Stimulated activated CD8-positive, alpha-beta memory T cell treated with anti-CD3 and anti-CD28 coated beads, Interleukin-15, amount 100 ng/mL, for 4 hours (primary cell): ENCODE measurements around the gene ACAD11.
A peak's percentile ranks its signal among the peaks of the same experiment; 100 is the strongest.

Experiments
- DNase-seq, 2 donors: peaks; one replicate each; pipeline ENCODE4 v3.0.0-alpha.2; 2020; ENCODE audit warnings: low read depth in 2 of 2

Gene ACAD11, protein sequence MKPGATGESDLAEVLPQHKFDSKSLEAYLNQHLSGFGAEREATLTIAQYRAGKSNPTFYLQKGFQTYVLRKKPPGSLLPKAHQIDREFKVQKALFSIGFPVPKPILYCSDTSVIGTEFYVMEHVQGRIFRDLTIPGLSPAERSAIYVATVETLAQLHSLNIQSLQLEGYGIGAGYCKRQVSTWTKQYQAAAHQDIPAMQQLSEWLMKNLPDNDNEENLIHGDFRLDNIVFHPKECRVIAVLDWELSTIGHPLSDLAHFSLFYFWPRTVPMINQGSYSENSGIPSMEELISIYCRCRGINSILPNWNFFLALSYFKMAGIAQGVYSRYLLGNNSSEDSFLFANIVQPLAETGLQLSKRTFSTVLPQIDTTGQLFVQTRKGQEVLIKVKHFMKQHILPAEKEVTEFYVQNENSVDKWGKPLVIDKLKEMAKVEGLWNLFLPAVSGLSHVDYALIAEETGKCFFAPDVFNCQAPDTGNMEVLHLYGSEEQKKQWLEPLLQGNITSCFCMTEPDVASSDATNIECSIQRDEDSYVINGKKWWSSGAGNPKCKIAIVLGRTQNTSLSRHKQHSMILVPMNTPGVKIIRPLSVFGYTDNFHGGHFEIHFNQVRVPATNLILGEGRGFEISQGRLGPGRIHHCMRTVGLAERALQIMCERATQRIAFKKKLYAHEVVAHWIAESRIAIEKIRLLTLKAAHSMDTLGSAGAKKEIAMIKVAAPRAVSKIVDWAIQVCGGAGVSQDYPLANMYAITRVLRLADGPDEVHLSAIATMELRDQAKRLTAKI

DNA sequence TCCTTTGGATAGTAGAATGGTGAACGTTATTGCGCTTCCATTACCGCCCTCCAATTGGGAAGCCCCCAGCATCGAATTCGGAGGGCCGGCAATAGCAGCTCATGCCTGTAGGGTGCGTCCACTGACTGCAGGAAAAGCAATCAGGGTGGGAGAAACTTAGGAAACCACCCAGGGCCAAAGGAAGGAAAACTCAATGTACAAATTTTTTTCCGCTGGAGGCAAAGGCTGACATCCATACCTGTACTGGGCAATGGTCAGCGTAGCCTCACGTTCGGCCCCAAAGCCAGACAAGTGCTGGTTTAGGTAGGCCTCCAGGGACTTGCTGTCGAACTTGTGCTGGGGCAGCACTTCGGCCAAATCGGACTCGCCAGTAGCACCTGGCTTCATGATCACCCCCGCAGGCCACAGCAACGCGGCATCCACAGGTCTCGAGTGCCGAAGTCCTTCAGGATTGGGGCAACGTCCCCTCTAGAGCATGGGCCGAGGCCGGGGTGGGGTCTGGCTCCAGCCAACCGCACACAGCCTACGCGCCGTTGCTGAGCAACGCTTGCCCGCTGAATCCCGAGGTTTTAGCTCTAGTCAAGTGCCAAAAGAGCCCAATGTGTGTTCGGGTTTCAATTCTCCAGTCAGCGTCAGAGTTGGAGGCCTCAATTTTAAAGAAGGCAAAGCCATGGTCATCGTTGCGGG lies at the start of gene ACAD11:
Gene ACAD11 (minus strand): TSS at position 445 of the 687 bp plus-strand sequence. CDS start 58 bp downstream, at position 387.
- DNase-seq: peak in 1 of 2 donors; percentile 4

DNA sequence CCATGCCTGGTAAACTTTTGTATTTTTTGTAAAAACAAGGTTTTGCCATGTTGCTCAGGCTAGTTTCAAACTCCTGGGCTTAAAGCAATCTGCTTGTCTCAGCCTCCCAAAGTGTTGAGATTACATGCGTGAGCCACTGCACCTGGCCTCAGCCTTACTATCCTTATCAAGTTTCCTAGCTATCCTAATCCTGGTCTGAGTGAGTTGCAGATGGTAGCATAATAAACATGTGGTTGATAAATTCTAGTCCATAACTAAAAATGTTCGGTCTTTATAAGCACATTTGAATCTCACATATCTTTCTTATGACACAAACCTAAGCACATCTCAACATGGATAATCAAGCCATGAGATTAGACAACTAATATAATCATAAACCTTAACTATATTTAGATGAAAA lies 44.1 kb upstream of the ACAD11 start:
- no peak for DNase-seq

DNA sequence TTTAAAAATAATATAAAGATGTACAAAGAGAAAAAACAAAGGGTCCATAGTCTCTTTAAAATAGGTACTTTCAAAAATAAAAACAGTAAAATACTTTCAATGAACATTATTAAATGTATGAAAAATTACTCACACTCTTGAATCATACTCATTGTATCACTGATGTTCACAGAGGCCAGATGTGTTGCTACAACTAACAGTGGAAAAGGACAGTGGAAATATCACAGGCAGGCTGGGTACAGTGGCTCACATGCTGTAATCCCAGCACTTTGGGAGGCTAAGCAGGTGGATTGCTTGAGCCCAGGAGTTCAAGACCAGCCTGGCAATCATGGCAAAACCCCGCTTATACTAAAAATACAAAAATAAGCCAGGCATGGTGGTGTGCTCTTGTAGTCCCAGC lies 35.8 kb upstream of the ACAD11 start:
- DNase-seq: no peak

DNA sequence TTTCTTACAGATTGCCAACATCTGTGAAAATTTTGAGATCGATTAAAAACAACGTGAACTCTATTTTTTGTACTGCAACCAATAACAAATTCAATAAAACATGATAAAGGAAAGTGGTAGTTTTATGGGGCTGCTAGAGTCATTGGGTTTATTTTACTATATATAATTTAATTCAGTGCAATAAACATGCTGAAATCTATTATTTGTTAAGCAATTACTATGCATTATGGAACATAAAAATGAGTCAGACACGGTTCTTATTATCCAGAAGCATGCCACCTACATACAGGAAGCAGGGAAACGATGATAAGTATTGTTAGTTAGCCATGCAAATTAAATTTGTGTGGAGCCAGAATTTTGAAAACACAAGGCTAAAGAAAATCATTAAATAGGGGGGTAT lies 35.4 kb upstream of the ACAD11 start:
- DNase-seq: no peak

DNA sequence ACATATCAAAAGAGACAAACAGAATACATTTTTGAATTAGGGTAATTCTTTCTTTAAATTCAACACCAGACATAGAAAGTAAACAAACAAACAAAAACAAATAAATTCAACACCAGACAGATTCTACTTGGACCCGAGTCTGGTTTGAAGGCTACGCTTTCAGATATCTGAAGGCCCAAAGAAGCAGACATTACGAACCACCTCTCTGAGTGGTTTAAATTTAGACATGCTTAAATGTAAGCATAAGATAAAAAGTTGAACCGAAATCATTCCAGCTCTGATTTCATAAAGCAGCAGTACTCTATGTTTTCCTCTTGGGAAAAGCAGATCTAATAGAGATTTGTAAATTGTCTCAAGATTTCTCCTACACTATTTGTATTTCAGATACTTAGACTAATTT lies 30.4 kb upstream of the ACAD11 start:
- no peak for DNase-seq

DNA sequence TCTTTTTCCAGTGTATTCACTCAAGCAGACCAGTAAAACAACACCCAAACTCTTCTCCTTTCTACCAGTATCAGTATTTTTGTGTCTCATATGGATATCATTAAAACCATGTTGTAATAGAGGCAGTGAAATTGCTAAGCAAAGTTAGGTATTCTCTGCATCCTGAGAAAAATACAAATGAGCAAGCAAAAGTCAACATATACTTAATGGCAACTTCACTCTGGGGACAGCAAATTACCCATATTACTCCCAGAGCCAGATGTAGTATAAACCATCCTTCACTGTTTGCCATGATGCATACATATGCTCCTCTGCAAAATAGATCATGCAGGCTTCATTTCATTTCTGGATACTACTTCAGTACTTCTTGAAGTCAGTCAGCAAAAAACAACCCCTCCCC lies 22.6 kb upstream of the ACAD11 start:
- no peak for DNase-seq

DNA sequence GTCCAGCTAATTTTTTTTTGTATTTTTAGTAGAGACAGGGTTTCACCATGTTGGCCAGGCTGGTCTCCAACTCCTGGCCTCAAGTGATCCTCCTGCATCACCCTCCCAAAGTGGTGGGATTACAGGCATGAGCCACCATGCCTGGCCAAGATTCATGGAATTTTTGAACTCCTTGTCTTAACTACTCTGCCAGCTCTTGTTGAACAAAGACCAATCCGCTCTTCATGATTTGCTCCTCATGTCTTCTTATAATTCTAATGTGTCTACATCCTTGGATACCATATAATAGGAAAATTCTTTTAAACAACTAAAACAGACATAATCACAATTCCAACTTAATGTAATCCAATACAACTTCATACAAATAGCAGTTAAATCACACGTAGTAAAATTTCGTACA lies 21.8 kb upstream of the ACAD11 start:
- DNase-seq: no peak

DNA sequence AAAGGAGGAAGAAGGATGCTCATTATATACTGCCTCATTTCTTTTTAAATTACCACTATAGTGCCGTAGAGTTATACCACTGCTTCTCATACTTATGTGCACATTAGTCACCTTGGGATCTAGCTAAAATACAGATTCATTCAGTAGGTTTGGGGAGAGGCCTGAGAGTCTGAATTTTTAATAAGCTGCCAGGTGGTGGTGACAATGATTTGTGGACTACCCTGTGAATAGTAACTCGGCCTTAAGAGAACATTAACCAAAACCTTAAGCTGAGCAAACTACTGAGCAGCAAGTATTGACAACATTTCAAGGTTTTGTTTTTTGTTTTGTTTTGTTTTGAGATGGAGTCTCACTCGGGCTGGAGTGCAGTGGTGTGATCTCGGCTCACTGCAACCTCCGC lies 20.3 kb upstream of the ACAD11 start:
- no peak for DNase-seq

DNA sequence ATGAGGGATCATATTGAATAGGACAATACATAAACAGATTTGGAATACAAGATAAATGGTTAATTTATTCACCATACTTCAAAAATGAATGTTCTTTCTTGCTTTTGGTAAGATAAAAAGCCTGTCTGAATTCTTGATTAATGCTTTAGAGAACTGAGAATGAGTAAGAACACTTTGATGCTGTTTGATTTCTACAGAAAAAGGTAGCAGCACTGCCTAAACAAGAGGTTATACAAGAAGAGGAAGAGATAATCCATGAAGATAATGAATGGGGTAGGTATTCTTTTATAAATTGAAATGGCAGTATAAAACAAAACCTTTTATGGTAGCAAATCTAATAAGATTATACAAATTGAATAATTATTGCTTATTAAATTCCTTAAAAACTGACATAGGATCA lies 15.8 kb upstream of the ACAD11 start:
- DNase-seq: no peak

DNA sequence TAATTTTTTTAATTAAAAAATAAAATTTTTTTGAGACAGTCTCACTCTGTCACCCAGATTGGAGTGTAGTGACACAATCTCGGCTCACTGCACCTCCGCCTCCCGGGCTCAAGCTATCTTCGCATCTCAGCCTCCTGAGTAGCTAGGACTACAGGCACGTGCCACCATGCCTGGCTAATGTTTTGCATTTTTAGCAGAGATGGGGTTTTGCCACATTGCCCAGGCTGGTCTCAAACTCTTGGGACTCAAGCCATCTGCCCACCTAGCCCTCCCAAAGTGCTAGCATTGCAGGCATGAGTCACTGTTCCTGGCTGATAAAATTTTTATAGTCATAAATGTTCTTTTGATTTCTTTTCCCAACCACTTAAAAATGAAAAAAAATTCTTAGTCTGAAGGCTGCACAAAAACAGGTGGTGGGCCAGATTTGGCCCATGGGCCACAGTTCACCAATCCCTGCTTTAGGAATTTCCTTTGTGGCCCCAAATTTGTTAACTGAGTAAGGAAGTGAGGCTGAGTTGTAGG lies 9.7 kb upstream of the ACAD11 start:
- DNase-seq: no peak

DNA sequence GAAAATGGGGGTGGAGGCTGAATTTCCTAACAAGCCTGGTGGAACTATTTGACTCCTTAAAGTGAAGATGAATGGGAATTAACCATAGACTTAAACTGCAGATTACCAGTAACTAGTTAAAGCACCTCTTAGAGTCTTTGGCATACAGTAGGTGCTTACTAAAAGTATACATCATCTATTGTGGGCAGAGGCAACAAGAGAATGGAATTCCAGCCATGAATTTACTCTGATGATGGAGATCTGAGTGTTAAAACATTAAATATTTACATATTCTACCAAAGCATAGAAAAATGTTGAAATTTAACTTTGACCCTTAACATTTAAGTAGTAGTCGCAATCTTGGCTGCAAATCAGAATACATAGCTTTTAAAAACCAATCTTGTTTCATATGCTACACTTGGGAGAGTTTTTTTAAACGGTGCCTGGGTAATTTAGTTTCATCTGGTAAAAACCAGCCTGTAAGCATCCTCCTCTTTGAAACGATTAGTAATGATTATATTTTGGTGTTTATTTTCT lies 5.7 kb upstream of the ACAD11 start:
- DNase-seq: no peak

DNA sequence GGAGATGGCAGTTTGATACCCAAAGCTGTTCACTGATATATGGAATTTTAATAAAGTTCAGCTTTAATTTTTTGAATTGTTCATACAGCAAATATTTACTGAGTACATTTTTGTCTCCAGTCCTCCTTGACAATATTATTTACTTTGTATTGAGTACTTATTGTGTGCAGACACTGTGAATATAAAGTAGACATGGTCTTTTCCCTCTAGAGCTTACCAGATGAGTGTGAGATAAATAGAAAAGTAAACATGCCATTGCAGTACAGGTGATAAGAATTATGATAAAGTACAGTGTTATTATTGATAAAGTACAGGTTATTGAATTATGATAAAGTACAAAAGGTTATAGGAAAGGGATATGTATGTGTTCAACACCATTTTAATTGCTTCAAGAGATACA lies 2.6 kb upstream of the ACAD11 start:
- no peak for DNase-seq

DNA sequence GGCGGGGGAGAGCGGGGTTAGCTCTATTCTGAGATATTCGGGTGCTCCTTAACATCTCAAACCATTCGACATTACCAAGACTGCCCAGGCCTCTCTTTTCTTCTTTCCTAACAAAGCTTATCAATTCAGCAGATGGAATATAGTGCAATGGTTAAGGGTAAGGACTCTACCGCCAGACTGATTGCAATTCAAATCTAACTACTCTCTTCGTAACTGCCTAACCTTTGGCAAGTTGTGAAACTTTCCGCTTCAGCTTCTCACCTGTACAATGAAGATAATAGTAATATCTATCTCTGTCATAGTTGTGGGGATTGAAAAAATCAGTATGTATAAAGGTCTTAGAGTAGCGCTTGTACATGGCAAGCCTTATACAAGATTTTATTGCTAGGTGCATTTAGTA lies 1.5 kb upstream of the ACAD11 start:
- no peak for DNase-seq

DNA sequence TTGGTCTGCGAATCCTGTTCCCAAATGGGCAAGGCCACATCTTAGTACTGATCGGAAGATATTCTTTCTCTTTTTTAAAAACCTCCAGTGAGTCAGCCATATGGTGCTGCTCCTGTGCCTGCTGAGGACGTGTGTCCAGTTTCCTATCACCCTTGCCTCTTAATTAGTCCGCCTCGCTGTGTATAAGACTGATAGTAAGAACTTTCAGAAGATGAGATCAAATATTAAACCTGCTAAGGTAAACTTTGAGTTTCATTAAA lies 1.1 kb upstream of the ACAD11 start:
- DNase-seq: no peak

DNA sequence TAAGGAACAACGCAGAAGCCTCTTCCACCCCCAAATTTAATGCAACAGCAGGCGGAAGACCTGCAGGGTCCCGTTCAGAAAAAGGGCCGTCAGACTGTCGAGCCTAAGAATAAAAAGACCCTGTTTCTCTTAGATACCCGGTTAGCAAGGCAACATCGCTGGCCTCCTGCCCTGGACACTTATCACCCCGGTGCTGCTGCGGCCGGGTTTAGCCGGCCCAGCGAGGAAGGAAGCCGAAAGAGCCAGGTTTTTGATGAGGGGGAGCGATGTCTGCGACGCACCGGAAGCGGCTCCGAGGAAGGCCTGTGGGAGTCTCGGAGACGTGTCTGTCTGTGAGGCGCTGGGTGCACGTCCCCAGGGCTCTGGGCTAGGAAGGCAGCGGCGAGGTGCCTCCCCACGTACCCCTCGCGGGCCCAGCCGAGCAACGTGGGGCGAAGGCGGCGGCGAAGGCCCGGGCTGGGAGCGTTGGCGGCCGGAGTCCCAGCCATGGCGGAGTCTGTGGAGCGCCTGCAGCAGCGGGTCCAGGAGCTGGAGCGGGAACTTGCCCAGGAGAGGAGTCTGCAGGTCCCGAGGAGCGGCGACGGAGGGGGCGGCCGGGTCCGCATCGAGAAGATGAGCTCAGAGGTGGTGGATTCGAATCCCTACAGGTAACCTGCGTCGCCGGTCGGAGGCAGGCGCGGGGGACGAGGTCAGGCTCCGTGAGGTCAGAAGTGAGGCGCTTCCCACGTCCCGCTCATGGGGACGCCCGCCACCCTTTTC lies 622 bp upstream of the ACAD11 start, which contains the start of gene UBA5:
Gene UBA5 (plus strand): TSS at position 278 of the 759 bp plus-strand sequence. CDS start 209 bp downstream, at position 487.
- peak; percentile 35 to 48 for DNase-seq

DNA sequence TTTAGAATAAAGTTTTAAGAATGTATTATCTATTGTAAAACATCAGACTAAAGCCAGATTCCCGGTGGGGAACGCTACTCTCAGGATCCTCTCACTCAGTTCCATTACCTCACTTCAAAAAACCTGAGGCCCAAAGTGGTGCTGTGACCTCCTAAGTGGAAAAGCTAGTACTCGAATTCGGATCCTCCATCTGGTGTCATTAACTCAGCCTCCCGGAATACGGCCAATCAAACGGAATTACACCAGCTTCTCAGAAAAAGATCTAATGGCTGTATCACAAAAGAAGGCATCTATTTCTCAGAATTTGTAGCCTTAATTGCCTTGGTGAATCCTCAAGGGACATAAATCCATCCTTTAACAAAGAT lies 627 bp downstream of the ACAD11 start:
- DNase-seq: no peak

DNA sequence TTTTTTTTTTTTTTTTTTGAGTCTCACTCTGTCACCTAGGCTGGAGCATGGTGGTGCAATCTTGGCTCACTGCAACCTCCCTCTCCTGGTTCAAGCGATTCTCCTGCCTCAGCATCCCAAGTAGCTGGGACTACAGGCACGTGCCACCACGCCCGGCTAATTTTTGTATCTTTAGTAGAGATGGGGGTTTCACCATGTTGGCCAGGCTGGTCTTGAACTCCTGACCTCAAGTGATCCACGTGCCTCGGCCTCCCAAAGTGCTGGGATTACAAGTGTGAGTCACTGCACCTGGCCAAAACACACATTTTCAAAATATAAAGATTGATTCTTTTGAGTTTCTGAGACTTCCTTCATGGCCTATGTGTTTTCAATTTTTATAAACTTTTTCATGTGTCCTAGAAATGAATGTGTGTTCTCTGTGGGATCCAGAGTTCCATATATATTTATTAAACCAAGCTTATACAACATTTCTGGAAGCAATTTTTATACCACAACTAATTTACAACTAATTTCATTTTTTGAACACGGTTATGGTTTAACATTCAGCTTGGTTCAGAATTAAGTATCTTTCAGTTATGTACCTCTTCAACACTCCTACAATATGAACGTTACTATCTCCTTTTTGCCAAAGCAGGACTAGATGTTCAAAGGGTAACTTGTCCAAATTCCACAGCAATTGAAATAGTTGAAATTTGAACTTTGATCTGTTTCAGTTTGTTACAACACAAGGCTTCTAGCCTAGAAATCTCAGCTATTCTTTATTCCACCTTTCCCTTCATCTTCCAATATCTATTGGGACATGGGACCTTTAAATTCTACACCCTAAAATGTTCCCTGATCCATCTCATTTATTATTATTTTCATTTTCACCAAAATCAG lies 1.5 kb downstream of the ACAD11 start:
- DNase-seq: no peak

DNA sequence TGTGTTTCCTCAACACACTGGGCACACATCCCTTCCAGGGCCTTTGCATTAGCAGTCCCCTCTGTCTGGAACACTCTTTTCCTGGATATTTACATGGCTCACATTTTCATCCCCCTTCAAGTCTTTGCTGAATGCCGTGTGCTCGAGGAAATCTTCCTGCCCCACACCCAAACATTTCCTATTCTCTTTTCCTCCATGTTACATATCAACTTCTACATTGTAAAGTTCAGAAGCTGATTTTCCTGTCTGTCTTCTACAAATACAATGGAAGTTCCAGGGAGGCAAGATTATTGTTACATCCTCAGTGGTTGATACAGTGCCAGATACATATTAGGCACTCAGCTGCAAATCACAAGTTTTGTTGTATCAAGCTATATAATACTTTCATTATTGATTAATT lies 4.1 kb downstream of the ACAD11 start:
- DNase-seq: no peak

DNA sequence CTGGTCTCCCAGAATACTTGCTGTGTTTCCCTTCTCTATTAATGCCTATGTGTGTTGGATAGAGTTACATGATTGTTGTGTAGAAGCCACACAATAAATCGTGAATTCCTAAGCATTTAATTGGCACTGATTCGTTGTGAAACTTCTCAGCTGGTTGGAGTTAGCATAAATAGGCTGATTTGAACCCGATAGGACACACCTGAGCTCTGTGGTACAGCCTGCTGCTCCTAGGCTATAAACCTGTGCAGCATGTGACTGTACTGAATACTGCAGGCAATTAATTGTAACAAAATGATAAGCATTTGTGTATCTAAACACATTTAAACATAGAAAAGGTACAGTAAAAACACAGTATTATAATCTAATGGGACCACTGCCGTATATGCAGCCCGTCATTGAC lies 4.9 kb downstream of the ACAD11 start:
- DNase-seq: no peak

DNA sequence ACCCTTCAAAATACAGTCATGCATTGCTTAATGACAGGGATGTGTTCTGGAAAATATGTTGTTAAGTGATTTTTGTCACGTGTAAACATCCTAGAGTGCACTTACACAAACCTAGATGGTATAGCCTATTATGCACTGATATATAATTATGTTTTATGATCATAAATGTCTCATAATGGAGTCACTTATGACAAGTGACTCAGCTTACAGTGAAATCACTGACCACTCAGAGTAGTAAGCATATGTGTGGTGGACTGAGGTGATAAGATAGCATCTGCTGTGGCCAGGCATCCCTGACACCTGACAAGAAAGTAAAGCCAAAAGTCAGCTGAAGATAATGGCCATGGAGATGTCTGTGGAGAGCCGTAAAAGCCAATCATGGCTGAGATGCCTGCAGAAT lies 5.4 kb downstream of the ACAD11 start:
- DNase-seq: no peak
